ENCODE results near the gene IMMP2L.

IMMP2L gene

GRCh38 chr7:110973196-110973990 is 588.9 kb downstream of the IMMP2L start:
- H3K9me3 ChIP-seq = no peaks in the 10 kb centered on the region
- no peaks in the 10 kb centered on the region for H3K36me3 ChIP-seq
- H3K4me3 ChIP-seq (ENCODE audit: low read depth, low read length) = no peak overlapping the region
- H3K27me3 ChIP-seq = no peaks in the 10 kb centered on the region
- DNase-seq = no peak
- H3K4me1 ChIP-seq = no peaks in the 10 kb centered on the region; the same call in none of the 2 replicates
- no peak for TF ChIP-seq CTCF (IDR thresholded peaks at IDR 0.05; ENCODE audit: low read depth, low read length)

- no peaks in the 10 kb centered on the region for H3K27me3 ChIP-seq
- no peaks in the 10 kb centered on the region for H3K9me3 ChIP-seq
- no peak overlapping the region for H3K4me3 ChIP-seq (ENCODE audit: low read depth, low read length)
- no peak for TF ChIP-seq CTCF (IDR thresholded peaks at IDR 0.05; ENCODE audit: low read depth, low read length)
- H3K4me1 ChIP-seq = peaks cover 8% of the 10 kb centered on the region; the same call in 1 of the 2 replicates
- H3K36me3 ChIP-seq = no peaks in the 10 kb centered on the region
- no peak for DNase-seq
These were observed 597.5 kb downstream of the IMMP2L start for GRCh38 chr7:110964775-110965174.

GRCh38 chr7:110962826-110963225 is 599.5 kb downstream of the IMMP2L start:
- TF ChIP-seq CTCF (IDR thresholded peaks at IDR 0.05; ENCODE audit: low read depth, low read length) = no peak
- Histone ChIP-seq H3K4me1 (peaks cover 8% of the 10 kb centered on the region; the same call in 1 of the 2 replicates), H3K36me3 (no peaks in the 10 kb centered on the region), H3K9me3 (no peaks in the 10 kb centered on the region), H3K27me3 (no peaks in the 10 kb centered on the region), H3K4me3 (ENCODE audit: low read depth, low read length) (no peak overlapping the region)
- DNase-seq = no peak

- DNase-seq = no peak
- no peak for TF ChIP-seq CTCF (IDR thresholded peaks at IDR 0.05; ENCODE audit: low read depth, low read length)
- no peak overlapping the region for H3K4me3 ChIP-seq (ENCODE audit: low read depth, low read length)
- no peaks in the 10 kb centered on the region for H3K9me3 ChIP-seq
- peaks cover 8% of the 10 kb centered on the region; the same call in 1 of the 2 replicates for H3K4me1 ChIP-seq
- no peaks in the 10 kb centered on the region for H3K36me3 ChIP-seq
- no peaks in the 10 kb centered on the region for H3K27me3 ChIP-seq
These were observed 599.9 kb downstream of the IMMP2L start for GRCh38 chr7:110962374-110962773.

GRCh38 chr7:110960811-110961210 is 601.5 kb downstream of the IMMP2L start:
- peaks cover 8% of the 10 kb centered on the region; the same call in 1 of the 2 replicates for H3K4me1 ChIP-seq
- TF ChIP-seq CTCF (IDR thresholded peaks at IDR 0.05; ENCODE audit: low read depth, low read length) = no peak
- DNase-seq = no peak

GRCh38 chr7:110948280-110948679 is 614.0 kb downstream of the IMMP2L start:
- Histone ChIP-seq H3K9me3 (no peaks in the 10 kb centered on the region), H3K4me3 (ENCODE audit: low read depth, low read length) (no peak overlapping the region), H3K36me3 (no peaks in the 10 kb centered on the region), H3K27me3 (no peaks in the 10 kb centered on the region), H3K4me1 (no peaks in the 10 kb centered on the region; the same call in 1 of the 2 replicates)
- no peak for TF ChIP-seq CTCF (IDR thresholded peaks at IDR 0.05; ENCODE audit: low read depth, low read length)
- no peak for DNase-seq

More at GRCh38 chr7:110960811-110961210, 601.5 kb downstream of the IMMP2L start:
- Histone ChIP-seq H3K36me3 (no peaks in the 10 kb centered on the region), H3K9me3 (no peaks in the 10 kb centered on the region), H3K4me3 (ENCODE audit: low read depth, low read length) (no peak overlapping the region), H3K27me3 (no peaks in the 10 kb centered on the region)

Data from BE2C (cell line).